ENCODE measurements around the gene PSD4.

The PSD4 gene

DNA sequence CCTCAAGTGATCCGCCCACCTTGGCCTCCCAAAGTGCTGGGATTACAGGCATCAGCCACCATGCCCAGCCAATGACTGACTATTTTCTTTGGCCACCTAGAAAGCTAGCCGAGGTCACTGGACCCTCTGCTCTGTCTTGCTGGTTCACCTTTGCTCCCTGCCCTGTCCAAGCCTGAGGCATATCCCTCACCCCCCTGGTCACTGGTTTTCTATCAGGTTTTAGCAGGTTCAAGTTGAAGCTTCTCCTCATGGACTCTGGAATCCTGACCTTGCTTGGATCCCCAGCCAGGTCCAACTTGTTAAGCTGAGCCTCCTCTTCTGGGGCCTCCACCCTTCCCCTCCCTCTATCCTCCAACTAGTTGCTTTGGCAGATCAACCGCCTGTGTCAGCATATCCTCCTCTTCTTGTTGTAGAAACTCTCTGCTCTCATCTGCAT lies 71.5 kb downstream of the PSD4 start:
- no peaks in the 10 kb centered on the region for H3K79me2 ChIP-seq (ENCODE audit: insufficient read depth, low read length)
- H2AFZ ChIP-seq (ENCODE audit: low read length): no peak overlapping the region
- TF ChIP-seq, protein P1, sequence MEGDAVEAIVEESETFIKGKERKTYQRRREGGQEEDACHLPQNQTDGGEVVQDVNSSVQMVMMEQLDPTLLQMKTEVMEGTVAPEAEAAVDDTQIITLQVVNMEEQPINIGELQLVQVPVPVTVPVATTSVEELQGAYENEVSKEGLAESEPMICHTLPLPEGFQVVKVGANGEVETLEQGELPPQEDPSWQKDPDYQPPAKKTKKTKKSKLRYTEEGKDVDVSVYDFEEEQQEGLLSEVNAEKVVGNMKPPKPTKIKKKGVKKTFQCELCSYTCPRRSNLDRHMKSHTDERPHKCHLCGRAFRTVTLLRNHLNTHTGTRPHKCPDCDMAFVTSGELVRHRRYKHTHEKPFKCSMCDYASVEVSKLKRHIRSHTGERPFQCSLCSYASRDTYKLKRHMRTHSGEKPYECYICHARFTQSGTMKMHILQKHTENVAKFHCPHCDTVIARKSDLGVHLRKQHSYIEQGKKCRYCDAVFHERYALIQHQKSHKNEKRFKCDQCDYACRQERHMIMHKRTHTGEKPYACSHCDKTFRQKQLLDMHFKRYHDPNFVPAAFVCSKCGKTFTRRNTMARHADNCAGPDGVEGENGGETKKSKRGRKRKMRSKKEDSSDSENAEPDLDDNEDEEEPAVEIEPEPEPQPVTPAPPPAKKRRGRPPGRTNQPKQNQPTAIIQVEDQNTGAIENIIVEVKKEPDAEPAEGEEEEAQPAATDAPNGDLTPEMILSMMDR (conservative IDR thresholded peaks at IDR 0.05; ENCODE audit: low read length): no peak
- no peak for TF ChIP-seq EZH2phosphoT487 (IDR thresholded peaks at IDR 0.05; ENCODE audit: borderline replicate concordance)
- H3K4me1 ChIP-seq (ENCODE audit: insufficient read depth, low read length, poor library complexity, severe bottlenecking): peaks cover 11% of the 10 kb centered on the region
- H3K36me3 ChIP-seq (ENCODE audit: insufficient read depth, low read length): no peaks in the 10 kb centered on the region
- H3K9me3 ChIP-seq (ENCODE audit: insufficient read depth, low read depth, low read length): no peaks in the 10 kb centered on the region
- no peak overlapping the region for H3K4me3 ChIP-seq (ENCODE audit: low read length, poor library complexity, severe bottlenecking)
- H3K27me3 ChIP-seq (ENCODE audit: insufficient read depth, low read length, poor library complexity, severe bottlenecking): no peaks in the 10 kb centered on the region
- no peaks in the 10 kb centered on the region for H4K20me1 ChIP-seq (ENCODE audit: insufficient read depth, low read length, poor library complexity, severe bottlenecking)
- no peaks in the 10 kb centered on the region for H3K9me2 ChIP-seq (replicated peaks; ENCODE audit: low read depth, low read length)
- no peaks in the 10 kb centered on the region for H3F3A ChIP-seq (ENCODE audit: low read depth)
- H3K9ac ChIP-seq (ENCODE audit: low read depth, low read length, poor library complexity, severe bottlenecking): no peak overlapping the region
- H3K4me2 ChIP-seq (ENCODE audit: low read depth, low read length, poor library complexity, severe bottlenecking): no peak overlapping the region

DNA sequence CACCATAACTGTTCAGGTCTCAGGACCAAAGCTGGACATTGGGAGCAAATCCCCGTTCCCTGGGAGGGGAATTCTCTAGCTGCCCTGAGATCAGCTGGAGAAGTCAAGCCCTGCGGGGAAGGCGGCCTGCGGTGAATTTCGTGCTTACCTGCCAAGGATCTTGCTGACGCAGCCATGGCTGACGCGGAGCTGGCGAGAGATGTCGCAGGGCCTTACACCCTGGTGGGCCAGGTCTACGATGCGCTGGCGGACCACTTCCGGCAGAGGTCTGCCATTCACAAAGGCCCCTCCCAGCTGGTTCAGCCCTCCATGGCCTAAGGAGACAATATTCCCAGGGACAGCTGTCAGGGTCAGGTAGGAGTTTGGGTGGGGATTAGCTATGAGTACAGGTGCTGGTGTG lies 72.8 kb downstream of the PSD4 start:
- no peak overlapping the region for H2AFZ ChIP-seq (ENCODE audit: low read length)
- no peaks in the 10 kb centered on the region for H3K9me2 ChIP-seq (replicated peaks; ENCODE audit: low read depth, low read length)
- H3K4me1 ChIP-seq (ENCODE audit: insufficient read depth, low read length, poor library complexity, severe bottlenecking): peaks cover 19% of the 10 kb centered on the region
- H3K27me3 ChIP-seq (ENCODE audit: insufficient read depth, low read length, poor library complexity, severe bottlenecking): no peaks in the 10 kb centered on the region
- H3K9ac ChIP-seq (ENCODE audit: low read depth, low read length, poor library complexity, severe bottlenecking): no peak overlapping the region
- no peaks in the 10 kb centered on the region for H4K20me1 ChIP-seq (ENCODE audit: insufficient read depth, low read length, poor library complexity, severe bottlenecking)
- no peak overlapping the region for H3K4me3 ChIP-seq (ENCODE audit: low read length, poor library complexity, severe bottlenecking)
- TF ChIP-seq, protein P1 (conservative IDR thresholded peaks at IDR 0.05; ENCODE audit: low read length): no peak
- no peak for TF ChIP-seq EZH2phosphoT487 (IDR thresholded peaks at IDR 0.05; ENCODE audit: borderline replicate concordance)
- H3K79me2 ChIP-seq (ENCODE audit: insufficient read depth, low read length): no peaks in the 10 kb centered on the region
- peaks cover 5% of the 10 kb centered on the region; the same call in 1 of the 2 replicates for H3F3A ChIP-seq (ENCODE audit: low read depth)
- H3K4me2 ChIP-seq (ENCODE audit: low read depth, low read length, poor library complexity, severe bottlenecking): no peak overlapping the region
- H3K36me3 ChIP-seq (ENCODE audit: insufficient read depth, low read length): no peaks in the 10 kb centered on the region
- no peaks in the 10 kb centered on the region for H3K9me3 ChIP-seq (ENCODE audit: insufficient read depth, low read depth, low read length)

DNA sequence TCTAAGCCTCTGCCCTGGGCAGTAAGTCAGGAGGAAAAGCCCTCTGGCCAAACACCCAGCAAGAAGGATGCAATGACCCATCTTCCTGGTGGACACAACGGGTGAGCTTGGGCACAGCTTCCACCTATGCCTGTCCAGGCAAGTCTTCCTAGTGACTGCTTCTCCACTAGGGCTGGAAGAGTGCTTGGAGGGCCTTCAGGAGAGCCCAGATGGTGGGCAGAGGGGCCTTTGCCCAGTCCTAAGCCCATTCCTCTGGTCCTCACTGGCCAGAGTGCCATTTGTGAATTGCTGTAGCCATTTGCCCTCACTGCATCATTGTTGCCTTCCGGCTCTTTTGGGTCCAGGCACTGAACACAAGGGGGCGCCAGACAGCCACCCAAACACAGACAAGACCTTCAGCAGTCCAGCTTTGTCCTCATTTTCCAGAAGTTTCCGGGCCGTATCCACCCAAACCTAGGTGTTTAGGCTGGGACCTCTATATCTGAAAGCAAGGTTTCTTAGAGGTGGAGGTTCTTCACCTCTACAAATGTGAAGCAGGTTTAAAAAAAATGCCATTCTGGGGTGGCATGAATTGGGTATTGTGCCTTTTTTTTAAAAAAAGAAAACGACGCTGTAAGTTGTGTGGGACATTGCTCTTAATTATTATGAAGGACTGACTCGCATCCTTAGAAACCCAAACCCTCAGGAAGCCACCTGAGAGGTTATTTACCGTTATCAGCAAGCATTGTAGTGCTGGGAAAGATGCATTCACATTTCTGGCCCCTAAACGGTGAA lies 75.4 kb downstream of the PSD4 start:
- Histone ChIP-seq H3K9me3 (ENCODE audit: insufficient read depth, low read depth, low read length) (no peaks in the 10 kb centered on the region), H3K79me2 (ENCODE audit: insufficient read depth, low read length) (no peaks in the 10 kb centered on the region), H3K4me2 (ENCODE audit: low read depth, low read length, poor library complexity, severe bottlenecking) (no peak overlapping the region), H2AFZ (ENCODE audit: low read length) (peak overlapping the region; percentile 99), H3K9ac (ENCODE audit: low read depth, low read length, poor library complexity, severe bottlenecking) (peak overlapping the region; percentile 1), H4K20me1 (ENCODE audit: insufficient read depth, low read length, poor library complexity, severe bottlenecking) (no peaks in the 10 kb centered on the region), H3K27me3 (ENCODE audit: insufficient read depth, low read length, poor library complexity, severe bottlenecking) (no peaks in the 10 kb centered on the region), H3K4me3 (ENCODE audit: low read length, poor library complexity, severe bottlenecking) (no peak overlapping the region), H3F3A (ENCODE audit: low read depth) (peaks cover 5% of the 10 kb centered on the region; the same call in 1 of the 2 replicates), H3K36me3 (ENCODE audit: insufficient read depth, low read length) (no peaks in the 10 kb centered on the region), H3K9me2 (replicated peaks; ENCODE audit: low read depth, low read length) (no peaks in the 10 kb centered on the region), H3K4me1 (ENCODE audit: insufficient read depth, low read length, poor library complexity, severe bottlenecking) (peaks cover 40% of the 10 kb centered on the region)
- TF ChIP-seq, protein P1 (conservative IDR thresholded peaks at IDR 0.05; ENCODE audit: low read length): peak; percentile 99
- no peak for TF ChIP-seq EZH2phosphoT487 (IDR thresholded peaks at IDR 0.05; ENCODE audit: borderline replicate concordance)

All from Loucy (cell line).